ENCODE data around the gene CHEK1. TPM values are rescaled to one million over a fixed set of nuclear protein-coding genes. Genes with fewer than 3 reads are reported as not detected.
A peak's percentile ranks its signal among the peaks of the same experiment; 100 is the strongest.

Gene CHEK1
- total RNA-seq, 1 experiment from 2014 or later = 50.9 TPM

- no peak for DNase-seq
- Histone ChIP-seq H3K36me3 (peaks cover 23% of the 10 kb centered on the region), H3K4me3 (no peak overlapping the region), H3K4me1 (no peaks in the 10 kb centered on the region), H3K9me3 (replicated peaks) (no peaks in the 10 kb centered on the region), H3K27me3 (no peaks in the 10 kb centered on the region), H3K27ac (no peak overlapping the region)
Measured at GRCh38 chr11:125603207-125603606, 21.8 kb upstream of the CHEK1 start.

GRCh38 chr11:125605417-125605816 lies 19.5 kb upstream of the CHEK1 start:
- Histone ChIP-seq H3K36me3 (peaks cover 33% of the 10 kb centered on the region), H3K4me1 (no peaks in the 10 kb centered on the region)
- no peak for DNase-seq

GRCh38 chr11:125609545-125609944 lies 15.4 kb upstream of the CHEK1 start:
- DNase-seq = no peak
- H3K4me3 ChIP-seq = no peak overlapping the region
- no peaks in the 10 kb centered on the region for H3K9me3 ChIP-seq (replicated peaks)
- peaks cover 39% of the 10 kb centered on the region for H3K36me3 ChIP-seq
- no peaks in the 10 kb centered on the region for H3K4me1 ChIP-seq
- H3K27me3 ChIP-seq = no peaks in the 10 kb centered on the region
- no peak overlapping the region for H3K27ac ChIP-seq

More at GRCh38 chr11:125605417-125605816, 19.5 kb upstream of the CHEK1 start:
- H3K4me3 ChIP-seq = no peak overlapping the region
- H3K27ac ChIP-seq = no peak overlapping the region
- no peaks in the 10 kb centered on the region for H3K27me3 ChIP-seq
- no peaks in the 10 kb centered on the region for H3K9me3 ChIP-seq (replicated peaks)

- Histone ChIP-seq H3K27ac (no peak overlapping the region), H3K4me3 (no peak overlapping the region), H3K36me3 (peaks cover 44% of the 10 kb centered on the region), H3K9me3 (replicated peaks) (no peaks in the 10 kb centered on the region), H3K4me1 (0 out of 2 replicates have a peak, but pooled peaks cover 3% of the 10 kb centered on the region), H3K27me3 (no peaks in the 10 kb centered on the region)
- DNase-seq = no peak
Measured at GRCh38 chr11:125618383-125618782, 6.6 kb upstream of the CHEK1 start.

GRCh38 chr11:125621995-125622394 lies 3.0 kb upstream of the CHEK1 start:
- Histone ChIP-seq H3K4me3 (no peak overlapping the region), H3K9me3 (replicated peaks) (no peaks in the 10 kb centered on the region), H3K36me3 (peaks cover 40% of the 10 kb centered on the region), H3K4me1 (0 out of 2 replicates have a peak, but pooled peaks cover 3% of the 10 kb centered on the region), H3K27me3 (no peaks in the 10 kb centered on the region), H3K27ac (no peak overlapping the region)
- no peak for DNase-seq

GRCh38 chr11:125623064-125623463 lies 1.9 kb upstream of the CHEK1 start:
- no peak for DNase-seq
- no peaks in the 10 kb centered on the region for H3K27me3 ChIP-seq
- H3K27ac ChIP-seq = no peak overlapping the region
- peaks cover 31% of the 10 kb centered on the region for H3K36me3 ChIP-seq
- no peak overlapping the region for H3K4me3 ChIP-seq
- H3K4me1 ChIP-seq = 0 out of 2 replicates have a peak, but pooled peaks cover 3% of the 10 kb centered on the region
- no peaks in the 10 kb centered on the region for H3K9me3 ChIP-seq (replicated peaks)

- no peaks in the 10 kb centered on the region for H3K27me3 ChIP-seq
- H3K36me3 ChIP-seq = peaks cover 28% of the 10 kb centered on the region
- DNase-seq = no peak
- peak overlapping the region; percentile 63 for H3K4me3 ChIP-seq
- H3K27ac ChIP-seq = peak overlapping the region; percentile 84
- no peaks in the 10 kb centered on the region for H3K9me3 ChIP-seq (replicated peaks)
- 0 out of 2 replicates have a peak, but pooled peaks cover 3% of the 10 kb centered on the region for H3K4me1 ChIP-seq
Measured at GRCh38 chr11:125625225-125625629, 264 bp downstream of the CHEK1 start.

- 0 out of 2 replicates have a peak, but pooled peaks cover 3% of the 10 kb centered on the region for H3K4me1 ChIP-seq
- H3K27ac ChIP-seq = peak overlapping the region; percentile 84
Measured at GRCh38 chr11:125625630-125626287, 796 bp downstream of the CHEK1 start.

GRCh38 chr11:125626288-125626950 lies 1.5 kb downstream of the CHEK1 start:
- Histone ChIP-seq H3K27me3 (no peaks in the 10 kb centered on the region), H3K27ac (peak overlapping the region; percentile 84), H3K36me3 (peaks cover 25% of the 10 kb centered on the region), H3K4me3 (peak overlapping the region; percentile 63), H3K4me1 (0 out of 2 replicates have a peak, but pooled peaks cover 3% of the 10 kb centered on the region), H3K9me3 (replicated peaks) (no peaks in the 10 kb centered on the region)
- peak; percentile 86 to 90 for DNase-seq

More at GRCh38 chr11:125625630-125626287, 796 bp downstream of the CHEK1 start:
- DNase-seq = peak; percentile 87 to 91
- Histone ChIP-seq H3K4me3 (peak overlapping the region; percentile 63), H3K36me3 (peaks cover 26% of the 10 kb centered on the region), H3K9me3 (replicated peaks) (no peaks in the 10 kb centered on the region), H3K27me3 (no peaks in the 10 kb centered on the region)

- H3K27ac ChIP-seq = no peak overlapping the region; the same call in 1 of the 2 replicates
- H3K9me3 ChIP-seq (replicated peaks) = no peaks in the 10 kb centered on the region
- no peaks in the 10 kb centered on the region for H3K27me3 ChIP-seq
- no peak for DNase-seq
- H3K36me3 ChIP-seq = peaks cover 22% of the 10 kb centered on the region
- H3K4me3 ChIP-seq = peak overlapping the region; percentile 63
- H3K4me1 ChIP-seq = no peaks in the 10 kb centered on the region
Measured at GRCh38 chr11:125627236-125627910, 2.4 kb downstream of the CHEK1 start.

GRCh38 chr11:125637840-125638239 lies 12.9 kb downstream of the CHEK1 start:
- peaks cover 42% of the 10 kb centered on the region for H3K36me3 ChIP-seq
- DNase-seq = no peak
- H3K27ac ChIP-seq = no peak overlapping the region
- no peaks in the 10 kb centered on the region for H3K27me3 ChIP-seq
- H3K4me3 ChIP-seq = no peak overlapping the region
- H3K4me1 ChIP-seq = no peaks in the 10 kb centered on the region
- no peaks in the 10 kb centered on the region for H3K9me3 ChIP-seq (replicated peaks)

- no peak for DNase-seq
- H3K27me3 ChIP-seq = no peaks in the 10 kb centered on the region
- no peaks in the 10 kb centered on the region for H3K4me1 ChIP-seq
- H3K4me3 ChIP-seq = no peak overlapping the region
- peaks cover 38% of the 10 kb centered on the region for H3K36me3 ChIP-seq
- H3K9me3 ChIP-seq (replicated peaks) = no peaks in the 10 kb centered on the region
- H3K27ac ChIP-seq = no peak overlapping the region
Measured at GRCh38 chr11:125638315-125638714, 13.4 kb downstream of the CHEK1 start.

- Histone ChIP-seq H3K4me1 (no peaks in the 10 kb centered on the region), H3K4me3 (no peak overlapping the region)
Measured at GRCh38 chr11:125645871-125646270, 20.9 kb downstream of the CHEK1 start.

GRCh38 chr11:125649465-125650166 lies 24.7 kb downstream of the CHEK1 start:
- Histone ChIP-seq H3K27ac (no peak overlapping the region), H3K27me3 (no peaks in the 10 kb centered on the region), H3K4me1 (no peaks in the 10 kb centered on the region), H3K36me3 (peaks cover 29% of the 10 kb centered on the region), H3K4me3 (no peak overlapping the region), H3K9me3 (replicated peaks) (no peaks in the 10 kb centered on the region)
- no peak for DNase-seq

More at GRCh38 chr11:125645871-125646270, 20.9 kb downstream of the CHEK1 start:
- H3K27me3 ChIP-seq = no peaks in the 10 kb centered on the region
- no peaks in the 10 kb centered on the region for H3K9me3 ChIP-seq (replicated peaks)
- DNase-seq = no peak
- peaks cover 34% of the 10 kb centered on the region for H3K36me3 ChIP-seq
- H3K27ac ChIP-seq = no peak overlapping the region
